Kidney epithelial cell (primary cell): Measurements from ENCODE around the gene VAT1L. TPM values are rescaled to one million over a fixed set of nuclear protein-coding genes. Genes with fewer than 3 reads are reported as not detected.

Experiments used
- DNase-seq: peaks from one replicate; pipeline ENCODE4 v3.0.0-alpha.2; 2010; ENCODE audit warnings: low read depth
- H3K27me3 ChIP-seq: 2 replicates; pipeline ENCODE4 v1.6.0; 2011; ENCODE audit warnings: low read length; ENCODE audit not compliant: control insufficient read depth, insufficient read depth
- H3K36me3 ChIP-seq: 2 replicates; pipeline ENCODE4 v1.5.1; 2011; ENCODE audit warnings: low read length; ENCODE audit not compliant: control insufficient read depth, insufficient read depth
- H3K4me3 ChIP-seq: 2 replicates; pipeline ENCODE4 v1.5.1; 2011; ENCODE audit warnings: low read depth, mild to moderate bottlenecking, control low read depth, low read length
- CTCF ChIP-seq: IDR thresholded peaks from 2 replicates; pipeline ENCODE4 v1.5.1; 2011; ENCODE audit warnings: mild to moderate bottlenecking, moderate library complexity, low read length, control low read depth, inconsistent platforms; ENCODE audit not compliant: insufficient read depth, poor library complexity, severe bottlenecking
- total RNA-seq: library from RNA; depleted of rRNA; stranded (reverse); fragments of >200 nt; gene quantifications from 2 replicates; pipeline ENCODE4 v1.2.3, GENCODE V29; 2015

VAT1L gene
- total RNA-seq, 1 donor from 2014 or later: 0.29 TPM

- TF ChIP-seq CTCF: no peak
- DNase-seq: no peak
- Histone ChIP-seq H3K36me3 (no peaks in the 10 kb centered on the region), H3K27me3 (no peaks in the 10 kb centered on the region), H3K4me3 (no peak overlapping the region)
These were observed 175.1 kb downstream of the VAT1L start for GRCh38 chr16:77963185-77964044.

DNA sequence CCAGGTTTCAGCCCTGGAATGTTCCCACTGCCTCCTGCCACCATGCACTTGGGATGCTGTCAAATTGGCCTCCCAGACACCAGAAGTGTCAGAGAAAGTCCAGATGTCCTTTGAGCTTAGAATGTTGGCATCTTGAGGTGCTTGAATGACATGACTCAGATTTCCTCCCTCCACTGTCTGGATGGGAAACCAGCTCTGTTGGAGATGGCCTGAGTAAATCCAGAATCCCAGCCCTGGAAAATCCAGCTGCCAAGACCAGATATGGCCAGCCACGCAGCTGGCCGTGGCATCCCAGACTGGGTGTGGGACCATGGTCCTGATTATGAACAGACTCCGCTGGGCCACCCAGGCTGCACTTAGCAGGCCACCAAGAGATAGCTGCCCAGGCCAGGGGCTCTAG, 177.0 kb downstream of the VAT1L start:
- no peak overlapping the region for H3K4me3 ChIP-seq
- DNase-seq: no peak

DNA sequence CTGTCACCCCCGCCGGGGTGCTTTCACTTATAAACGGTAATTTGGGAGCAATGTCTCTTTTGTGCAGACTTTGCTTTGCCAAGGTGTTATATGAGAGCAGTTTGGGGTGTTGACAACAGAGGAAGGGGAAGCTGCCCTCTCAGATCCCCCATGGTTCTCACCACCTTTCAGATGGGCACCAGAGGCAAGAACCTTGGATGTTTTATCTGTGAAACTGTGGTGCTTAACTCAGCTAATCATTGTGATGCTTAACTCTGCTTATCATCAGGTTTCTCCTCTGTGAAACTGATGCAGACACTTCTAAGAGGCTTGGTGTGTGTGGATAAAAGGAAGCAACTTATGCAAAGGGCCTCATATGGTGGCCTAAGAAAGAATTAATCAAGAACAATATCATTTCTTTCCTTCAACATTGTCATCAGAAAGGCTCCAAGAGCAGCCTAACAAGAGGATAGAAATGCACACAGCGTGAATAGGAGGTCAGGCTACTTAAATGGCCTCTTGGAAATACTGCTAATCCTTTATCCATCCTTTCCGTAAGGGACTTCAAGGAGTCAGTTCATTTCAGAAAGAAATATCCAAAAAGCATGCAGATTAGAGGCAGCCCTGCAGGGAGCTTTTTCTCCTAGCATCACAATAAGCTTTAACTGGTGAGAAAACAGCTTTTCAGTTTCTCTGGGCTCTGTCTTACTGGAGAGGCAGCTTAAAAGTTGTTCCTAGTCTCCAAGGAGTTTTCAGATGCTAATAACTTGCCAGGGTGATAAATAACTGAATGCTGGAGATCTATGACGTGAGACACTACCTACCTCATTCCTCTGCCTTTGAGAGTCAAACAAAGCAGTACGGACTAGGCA, 178.9 kb downstream of the VAT1L start:
- Histone ChIP-seq H3K36me3 (no peaks in the 10 kb centered on the region), H3K27me3 (no peaks in the 10 kb centered on the region), H3K4me3 (no peak overlapping the region)
- DNase-seq: no peak
- no peak for TF ChIP-seq CTCF

More for the DNA sequence above, 177.0 kb downstream of the VAT1L start:
- H3K36me3 ChIP-seq: no peaks in the 10 kb centered on the region
- no peaks in the 10 kb centered on the region for H3K27me3 ChIP-seq
- TF ChIP-seq CTCF: no peak

GRCh38 chr16:77969861-77970260, 181.5 kb downstream of the VAT1L start:
- Histone ChIP-seq H3K36me3 (no peaks in the 10 kb centered on the region), H3K4me3 (no peak overlapping the region), H3K27me3 (no peaks in the 10 kb centered on the region)
- no peak for DNase-seq
- no peak for TF ChIP-seq CTCF

GRCh38 chr16:77970371-77970770, 182.0 kb downstream of the VAT1L start:
- Histone ChIP-seq H3K36me3 (no peaks in the 10 kb centered on the region), H3K4me3 (no peak overlapping the region), H3K27me3 (no peaks in the 10 kb centered on the region)
- DNase-seq: no peak
- no peak for TF ChIP-seq CTCF
